ENCODE measurements around the gene TTBK2.
"Not testable (repeated sequence)": the region's sequence is repeated elsewhere in the genome, so short reads cannot be mapped to it uniquely, and the experiment has no call there.

Gene TTBK2

DNA sequence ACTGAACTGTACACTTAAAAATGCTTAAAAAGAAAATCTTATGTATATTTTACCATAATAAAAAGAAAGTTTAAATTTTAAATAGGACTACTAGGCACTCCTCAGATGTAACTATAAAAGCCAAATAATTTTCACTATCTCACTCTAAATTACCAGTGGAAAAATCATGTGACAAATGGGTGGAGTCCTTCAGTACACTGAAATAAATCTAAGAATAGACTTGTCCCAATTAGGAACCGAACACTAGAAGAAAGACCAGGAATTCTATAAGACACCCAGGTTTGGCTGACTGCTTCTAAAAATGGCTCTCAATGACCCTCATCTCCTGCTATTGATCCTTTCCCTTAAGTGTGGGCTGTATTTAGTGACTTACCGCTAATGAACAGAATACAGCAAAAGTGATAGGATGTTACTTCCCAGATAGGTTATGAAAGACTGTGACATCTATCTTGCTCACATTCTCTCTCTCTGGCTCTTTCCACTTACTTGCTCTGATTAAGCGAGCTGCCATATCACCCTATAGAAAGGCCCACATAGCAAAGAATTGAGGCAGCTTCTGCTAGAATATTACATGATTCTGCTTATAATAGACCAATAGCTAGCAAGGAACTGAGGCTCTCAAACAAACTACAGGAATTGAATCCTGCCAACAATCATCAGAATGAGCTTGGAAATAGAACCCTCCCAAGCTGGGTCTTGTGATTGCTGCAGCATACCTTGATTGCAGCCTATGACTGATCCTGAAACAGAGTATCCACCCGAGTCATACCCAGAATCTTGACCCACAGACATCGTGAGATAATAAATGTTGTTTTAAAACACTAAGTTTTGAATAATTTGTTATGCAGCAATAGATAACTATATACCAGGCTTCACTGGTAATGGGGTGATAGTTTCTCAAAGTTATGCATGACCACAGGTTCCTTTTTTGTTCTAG is 16.9 kb downstream of the TTBK2 start:
- DNase-seq = no peak

DNA sequence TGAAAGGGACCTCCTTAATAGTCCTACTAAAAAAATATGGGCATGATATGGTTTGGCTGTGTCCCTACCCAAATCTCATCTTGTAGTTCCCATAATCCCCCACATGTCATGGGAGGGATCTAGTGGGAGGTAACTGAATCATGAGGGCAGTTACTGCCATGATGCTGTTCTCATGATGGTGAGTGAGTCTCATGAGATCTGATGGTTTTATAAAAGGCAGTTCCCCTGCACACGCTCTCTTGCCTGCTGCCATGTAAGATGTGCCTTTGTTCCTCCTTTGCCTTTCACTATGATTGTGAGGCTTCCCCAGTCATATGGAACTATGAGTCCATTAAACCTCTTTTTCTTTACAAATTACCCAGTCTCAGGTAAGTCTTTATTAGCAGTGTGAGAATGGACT is 26.7 kb downstream of the TTBK2 start:
- DNase-seq = not testable (repeated sequence)

DNA sequence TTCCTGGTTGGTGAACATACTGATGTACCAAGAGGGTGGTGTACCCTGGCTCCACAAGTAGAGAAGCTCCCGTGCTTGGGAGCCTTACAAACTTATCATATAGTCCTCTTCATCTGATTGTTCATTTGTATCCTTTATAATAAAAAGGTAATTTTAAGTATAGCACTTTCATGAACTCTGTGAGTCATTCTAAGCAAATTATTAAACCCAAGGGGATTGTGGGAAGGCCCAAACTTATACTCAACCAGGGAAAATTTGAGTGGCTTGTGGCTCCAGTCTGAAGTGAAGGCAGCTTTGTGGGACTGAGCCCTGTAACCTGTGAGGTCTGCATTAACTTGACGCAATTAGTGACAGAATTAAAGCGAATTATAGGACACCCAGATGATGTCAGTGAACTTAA is 29.0 kb downstream of the TTBK2 start:
- DNase-seq = no peak

DNA sequence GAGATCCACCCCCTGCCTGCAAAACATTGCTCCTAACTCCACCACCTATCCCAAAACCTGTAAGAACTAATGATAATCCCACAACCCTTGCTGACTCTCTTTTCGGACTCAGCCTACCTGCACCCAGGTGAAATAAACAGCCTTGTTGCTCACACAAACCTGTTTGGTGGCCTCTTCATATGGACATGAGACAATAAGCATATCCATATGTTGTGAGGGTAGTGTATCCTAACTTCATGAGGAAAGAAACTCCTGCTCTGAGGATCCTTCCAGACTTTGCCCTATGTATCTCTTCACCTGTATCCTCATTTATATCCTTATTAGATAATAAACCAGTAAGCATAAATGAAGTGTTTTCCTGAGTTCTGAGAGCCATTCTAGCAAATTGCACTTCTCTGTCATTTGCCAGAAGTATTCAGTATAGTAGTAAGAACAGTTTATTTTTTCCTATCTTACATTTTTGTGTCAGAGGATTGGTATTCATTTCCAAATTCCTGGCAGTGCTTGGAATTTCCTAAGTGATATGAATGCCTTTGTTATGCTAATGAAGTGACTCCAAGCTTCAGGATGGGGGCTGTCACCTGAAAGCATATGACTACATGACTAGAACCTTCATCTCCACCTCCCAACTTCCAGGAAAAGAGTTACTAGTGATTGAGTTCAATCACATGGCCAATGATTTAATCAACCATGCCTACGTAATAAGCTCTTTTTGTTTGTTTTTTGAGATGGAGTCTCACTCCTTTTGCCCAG is 30.2 kb downstream of the TTBK2 start:
- DNase-seq = no peak

DNA sequence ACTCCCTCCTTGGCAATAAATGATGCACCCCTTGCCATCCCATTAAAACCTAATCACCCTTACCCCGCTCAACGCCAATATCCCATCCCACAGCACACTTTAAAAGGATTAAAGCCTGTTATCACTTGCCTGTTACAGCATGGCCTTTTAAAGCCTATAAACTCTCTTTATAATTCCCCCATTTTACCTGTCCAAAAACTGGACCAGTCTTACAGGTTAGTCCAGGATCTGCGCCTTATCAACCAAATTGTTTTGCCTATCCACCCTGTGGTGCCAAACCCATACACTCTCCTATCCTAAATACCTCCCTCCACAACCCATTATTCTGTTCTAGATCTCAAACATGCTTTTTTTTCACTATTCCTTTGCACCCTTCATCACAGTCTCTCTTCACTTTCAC is 33.2 kb downstream of the TTBK2 start:
- not testable (repeated sequence) for DNase-seq

DNA sequence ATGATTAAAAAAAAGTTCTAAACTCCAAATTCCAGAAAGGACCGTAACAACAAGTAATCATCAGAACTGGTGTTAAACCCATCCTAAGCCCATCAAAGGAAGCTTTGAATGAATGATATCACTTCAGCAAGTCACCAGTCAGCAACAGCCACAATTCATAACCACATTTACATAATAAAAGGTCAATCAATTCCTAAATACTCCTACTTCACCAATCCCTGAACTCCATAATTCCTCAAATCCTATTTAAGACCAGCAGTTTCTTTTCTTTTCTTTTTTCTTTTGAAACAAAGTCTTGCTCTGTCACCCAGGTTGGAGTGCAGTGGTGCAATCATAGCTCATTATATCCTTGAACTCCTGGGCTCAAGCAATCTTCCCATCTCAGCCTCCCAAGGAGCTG is 40.5 kb downstream of the TTBK2 start:
- DNase-seq = no peak

DNA sequence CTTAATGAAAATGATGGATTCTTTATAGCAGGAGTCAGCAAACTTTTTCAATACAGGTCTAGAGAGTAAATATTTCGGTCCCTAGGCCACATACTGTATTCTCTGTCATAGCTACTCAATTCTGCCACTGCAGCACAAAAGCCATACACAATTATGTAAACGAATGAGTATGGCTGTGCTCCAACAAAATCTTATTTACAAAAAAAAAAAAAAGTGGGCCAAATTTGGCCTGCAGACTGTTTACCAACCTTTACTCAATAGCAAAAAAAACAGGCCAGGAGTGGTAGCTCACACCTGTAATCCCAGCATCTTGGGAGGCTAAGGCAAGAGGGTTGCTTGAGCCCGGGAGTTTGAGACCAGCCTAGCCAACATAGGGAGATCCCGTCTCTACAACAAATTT is 41.1 kb downstream of the TTBK2 start:
- no peak for DNase-seq

DNA sequence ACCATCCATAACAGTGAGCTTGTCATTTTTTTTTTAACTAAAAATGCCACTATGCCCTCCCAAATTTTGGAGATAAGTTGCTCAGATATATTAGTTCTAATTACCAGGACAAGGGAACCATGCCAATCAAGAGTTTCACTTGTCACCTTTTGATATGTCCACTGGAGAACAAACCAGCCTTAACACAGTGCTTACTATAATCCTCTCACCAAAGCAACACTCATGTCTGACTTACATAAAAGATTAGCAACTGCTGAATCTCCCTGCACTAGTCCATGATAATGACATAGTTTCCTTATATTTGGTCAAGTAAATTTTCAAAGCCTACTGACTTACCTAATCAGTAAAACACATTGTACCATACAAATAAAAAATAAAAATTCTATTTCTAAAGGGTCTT is 44.4 kb downstream of the TTBK2 start:
- DNase-seq = no peak

DNA sequence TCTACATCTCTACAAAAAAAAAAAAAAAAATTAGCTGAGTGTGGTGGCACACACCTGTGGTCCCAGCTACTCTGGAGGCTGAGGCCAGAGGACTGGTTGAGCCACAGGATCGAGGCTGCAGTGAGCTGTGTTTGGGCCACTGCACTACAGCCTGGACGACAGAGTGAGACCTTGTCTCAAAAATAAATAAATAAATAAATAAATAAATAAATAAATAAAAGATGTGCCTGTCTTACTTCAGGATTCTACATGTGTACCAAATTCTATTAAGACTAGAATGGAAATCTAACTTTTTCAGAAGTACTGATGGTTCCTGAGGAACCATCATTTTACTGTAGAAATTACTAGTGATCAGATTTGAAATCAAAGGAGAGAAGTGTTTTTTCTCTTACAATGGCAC is 51.9 kb downstream of the TTBK2 start:
- no peak for DNase-seq

DNA sequence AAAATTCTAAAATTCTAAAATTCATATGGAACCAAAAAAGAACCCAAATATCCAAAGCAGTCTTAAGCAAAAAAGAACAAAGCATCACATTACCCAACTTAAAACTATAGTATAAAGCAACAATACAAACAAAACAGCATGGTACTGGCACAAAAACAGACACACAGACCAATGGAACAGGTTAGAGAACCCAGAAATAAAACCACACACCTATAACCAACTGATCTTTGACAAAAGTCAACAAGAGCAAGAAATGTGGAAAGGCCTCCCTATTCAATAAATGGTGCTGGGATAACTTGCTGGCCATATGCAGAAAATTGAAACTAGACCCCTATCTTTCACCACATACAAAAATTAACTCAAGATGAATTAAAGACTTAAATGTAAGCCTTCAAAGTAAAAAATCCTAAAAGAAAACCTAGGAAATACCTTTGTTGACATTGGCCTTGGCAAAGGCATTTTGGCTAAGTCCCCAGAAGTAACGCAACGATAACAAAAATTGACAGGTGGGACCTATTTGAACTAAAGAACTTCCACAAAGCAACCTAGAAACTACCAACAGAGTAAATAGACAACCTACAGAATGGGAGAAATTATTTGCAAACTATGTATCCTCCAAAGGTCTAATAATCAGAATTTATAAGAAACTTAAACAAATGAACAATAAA is 56.9 kb downstream of the TTBK2 start:
- DNase-seq = no peak

DNA sequence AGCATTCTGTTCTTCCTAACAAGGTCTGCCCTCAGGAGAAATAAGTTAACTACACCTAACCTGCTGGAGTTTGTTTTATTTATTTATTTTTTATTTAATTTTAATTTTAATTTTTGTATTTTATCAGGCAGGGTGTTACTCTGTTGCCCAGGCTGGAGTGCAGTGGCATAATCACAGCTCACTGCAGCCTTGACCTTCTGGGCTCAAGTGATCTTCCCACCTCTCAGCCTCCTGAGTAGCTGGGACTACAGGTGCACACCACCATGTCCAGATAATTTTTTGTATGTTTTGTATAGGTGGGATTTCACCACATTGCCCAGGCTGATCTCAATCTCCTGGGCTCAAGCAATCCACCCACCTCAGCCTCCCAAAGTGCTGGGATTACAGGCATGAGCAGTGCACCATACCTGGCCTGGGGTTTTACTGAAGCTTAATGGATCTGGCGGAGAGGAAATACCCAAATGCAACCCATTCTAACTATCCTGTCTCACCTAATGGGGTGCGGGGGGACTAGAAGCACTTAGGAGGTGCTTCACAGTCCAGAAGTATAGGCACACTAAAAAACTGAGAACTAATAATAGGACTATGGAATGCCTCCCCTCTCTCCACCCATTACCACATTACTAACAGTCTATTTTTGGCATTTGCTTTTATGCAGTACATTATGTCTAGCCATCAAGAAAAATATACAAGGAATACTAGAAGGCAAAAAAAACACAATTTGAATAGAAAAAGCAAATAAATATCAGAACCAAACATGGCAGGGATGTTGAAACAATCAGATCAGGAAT is 61.4 kb downstream of the TTBK2 start:
- DNase-seq = no peak

DNA sequence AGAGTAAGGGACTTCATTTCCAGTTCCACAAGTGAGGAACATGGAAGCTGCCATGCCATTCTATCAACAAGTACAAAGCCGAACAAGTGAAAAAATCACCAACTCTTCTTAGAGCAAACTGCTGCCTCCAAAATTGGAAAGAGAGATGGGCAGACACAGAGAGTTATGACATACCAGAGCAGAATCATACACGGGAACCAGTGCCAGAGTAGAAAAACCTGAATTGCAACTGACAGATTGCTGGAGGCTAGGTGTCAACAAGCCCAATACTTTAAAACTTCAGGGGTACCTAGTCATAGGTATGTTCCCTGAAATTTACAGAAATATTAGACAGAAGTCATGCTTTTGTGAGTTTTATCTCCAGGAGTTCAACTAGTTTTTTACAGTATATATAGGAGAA is 62.0 kb downstream of the TTBK2 start:
- no peak for DNase-seq

DNA sequence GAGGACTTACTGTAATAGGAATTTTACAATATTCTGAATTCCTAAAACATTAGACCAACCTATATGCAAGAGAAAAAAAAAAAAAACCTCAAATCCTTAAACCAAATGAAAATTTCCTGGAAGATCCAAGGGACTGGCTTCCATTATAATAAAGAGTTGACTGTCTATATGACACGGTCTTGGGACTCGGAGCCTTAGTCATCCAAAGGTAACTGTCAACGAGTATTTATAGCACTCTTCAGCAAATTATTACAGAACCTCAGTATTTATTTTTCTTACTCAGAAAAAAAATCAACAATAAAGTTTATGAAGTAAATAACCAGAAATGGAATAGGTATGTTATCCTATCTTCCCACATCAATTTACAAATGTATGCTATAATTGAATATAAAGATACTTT is 66.0 kb downstream of the TTBK2 start:
- no peak for DNase-seq

DNA sequence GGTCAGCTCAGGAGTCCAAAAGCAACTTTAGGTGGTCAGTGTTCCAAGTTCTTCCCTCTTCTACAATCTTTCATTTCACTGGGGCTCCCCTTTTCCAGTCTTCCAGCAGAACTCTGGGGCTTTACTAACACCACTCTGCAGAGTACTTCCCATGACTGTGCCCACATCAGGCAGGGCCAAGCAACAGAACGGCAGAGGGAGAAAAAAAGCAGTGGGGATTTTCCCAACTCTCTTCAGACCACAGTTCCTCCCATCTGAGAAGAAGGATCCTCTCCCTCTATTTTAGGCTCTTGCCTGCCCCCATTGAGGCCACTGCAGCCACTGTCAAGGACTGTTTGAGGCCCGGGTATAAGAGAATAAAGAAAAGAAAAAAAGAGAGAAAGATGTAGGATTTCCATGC is 70.7 kb downstream of the TTBK2 start:
- no peak for DNase-seq

DNA sequence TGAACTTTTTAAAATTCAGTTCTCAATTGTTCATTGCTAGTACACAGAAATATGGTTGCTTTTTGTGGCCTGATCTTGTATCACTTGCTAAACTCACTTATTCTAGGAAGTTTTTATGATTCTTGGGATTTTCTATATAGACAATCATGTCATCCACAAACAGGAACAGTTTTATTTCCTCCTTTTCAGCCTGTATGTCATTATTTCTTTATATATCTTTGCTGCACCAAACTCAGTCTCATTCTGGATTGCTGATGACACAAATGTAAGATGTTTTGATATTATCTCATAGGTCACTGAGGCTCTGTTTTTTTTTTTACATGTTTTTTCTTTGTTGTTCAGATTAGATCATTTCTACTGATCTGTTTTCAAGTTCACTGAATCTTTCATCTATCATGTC is 71.7 kb downstream of the TTBK2 start:
- no peak for DNase-seq

DNA sequence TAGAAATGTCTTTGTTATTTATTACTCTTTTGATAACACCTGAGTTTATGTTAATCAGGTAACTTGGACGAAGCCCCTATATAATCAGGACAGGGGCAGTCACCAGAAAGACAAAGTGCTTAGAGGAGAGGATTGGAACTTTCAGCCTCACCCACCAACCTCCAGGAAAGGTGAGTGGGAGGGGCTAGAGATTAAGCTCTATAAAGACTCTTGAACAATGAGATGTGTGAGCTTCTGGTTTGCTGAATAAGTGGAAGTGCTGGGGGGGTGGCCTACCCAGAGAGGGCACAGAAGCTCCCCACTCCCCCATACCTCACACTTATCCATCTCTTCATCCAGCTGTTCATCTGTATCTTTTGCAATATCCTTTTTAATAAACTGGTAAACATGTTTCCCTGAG is 73.9 kb downstream of the TTBK2 start:
- no peak for DNase-seq

DNA sequence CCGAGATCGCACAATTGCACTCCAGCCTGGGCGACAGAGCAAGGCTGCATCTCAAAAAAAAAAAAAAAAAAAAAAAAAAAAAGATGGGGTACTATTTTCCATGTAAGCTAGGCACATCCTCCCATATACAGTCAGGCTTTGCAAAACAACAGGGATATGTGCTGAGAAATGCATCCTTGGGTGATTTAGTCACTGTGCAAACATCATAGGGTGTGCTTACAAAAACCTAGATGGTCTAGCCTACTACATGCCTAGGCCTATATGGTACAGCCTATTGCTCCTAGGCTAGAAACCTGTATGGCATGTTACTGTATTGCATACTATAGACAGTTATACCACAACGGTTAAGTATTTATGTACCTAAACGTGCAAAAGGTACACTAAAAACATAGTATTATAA is 75.0 kb downstream of the TTBK2 start:
- no peak for DNase-seq

DNA sequence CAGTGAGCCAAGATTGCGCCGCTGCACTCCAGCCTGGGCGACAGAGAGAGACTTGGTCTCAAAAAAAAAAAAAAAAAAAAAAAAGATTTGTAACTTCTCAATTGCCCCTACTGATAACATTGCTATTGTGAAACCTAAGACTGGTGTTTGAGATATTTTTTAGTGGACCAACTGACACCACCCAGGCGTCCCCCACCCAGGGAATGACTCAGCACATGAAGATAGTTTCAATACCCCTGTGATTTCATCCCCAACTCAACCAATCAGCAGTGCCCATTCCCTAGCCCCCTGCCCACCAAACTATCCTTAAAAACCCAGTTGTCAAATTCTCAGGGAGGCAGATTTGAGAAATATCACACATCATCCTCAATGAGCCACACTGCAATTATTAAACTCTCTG is 76.9 kb downstream of the TTBK2 start:
- no peak for DNase-seq

DNA sequence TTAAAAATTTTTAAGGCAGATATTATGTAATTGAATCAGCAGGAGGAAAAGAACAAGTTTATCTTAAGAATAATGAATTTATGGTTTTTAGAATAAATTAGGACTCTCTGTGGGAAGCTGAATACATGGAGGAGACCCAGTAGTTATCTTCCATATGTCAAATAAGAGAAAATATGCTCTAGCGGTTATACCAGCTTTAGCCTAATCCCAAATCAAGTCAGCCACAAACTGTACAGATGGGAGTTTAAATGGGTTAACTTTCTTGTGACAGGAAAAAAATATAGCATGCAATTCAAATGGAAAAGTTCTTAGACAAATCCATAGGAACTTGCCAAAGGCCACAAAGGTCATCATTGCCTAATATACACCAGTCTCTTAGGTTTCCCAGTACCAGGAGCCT is 84.3 kb downstream of the TTBK2 start:
- DNase-seq = no peak

DNA sequence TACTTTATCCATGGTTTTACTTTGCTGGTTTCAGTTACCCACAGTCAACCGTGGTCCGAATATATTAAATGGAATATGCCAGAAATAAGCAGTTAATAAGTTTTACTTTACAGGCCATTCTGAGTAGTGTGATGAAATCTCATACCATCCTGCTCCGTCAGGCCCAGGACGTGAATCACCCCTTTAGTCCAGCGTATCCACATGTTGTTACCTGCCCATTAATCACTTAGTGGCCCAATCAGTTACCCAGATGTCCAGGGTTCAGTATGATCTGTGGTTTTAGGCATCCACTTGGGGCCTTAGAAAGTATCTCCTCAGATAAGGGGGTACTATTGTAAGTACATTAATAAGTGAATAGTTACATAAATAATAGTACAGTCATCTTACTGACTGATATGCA is 88.0 kb downstream of the TTBK2 start:
- no peak for DNase-seq

DNA sequence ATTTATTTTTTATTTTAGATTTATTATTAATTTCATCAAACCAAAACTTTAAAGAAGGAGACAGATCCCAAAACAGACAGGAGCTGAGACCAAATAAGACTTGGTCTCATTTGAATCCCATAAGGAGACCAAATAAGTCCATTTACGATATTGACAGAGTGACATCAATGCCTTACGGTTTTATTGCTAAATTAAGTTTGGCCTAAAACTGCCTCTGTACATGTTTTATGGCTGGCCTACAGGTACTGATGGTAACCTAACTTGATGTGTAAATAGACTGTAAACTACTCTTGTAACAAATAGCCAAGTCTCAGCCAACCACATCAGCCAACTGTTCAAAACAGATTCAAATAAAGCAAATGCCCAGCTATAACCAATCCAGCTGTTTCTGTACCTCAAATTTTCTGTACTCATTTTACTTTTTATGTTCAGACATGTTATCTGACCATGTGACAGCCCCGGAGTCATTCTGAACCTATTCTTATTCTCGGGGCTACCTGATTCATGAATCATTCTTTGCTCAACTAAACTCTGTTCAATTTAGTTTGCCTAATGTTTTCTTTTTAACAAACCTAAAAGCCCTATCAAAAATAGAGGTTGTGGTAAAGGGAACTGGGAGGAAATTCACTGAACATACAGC is 94.2 kb downstream of the TTBK2 start:
- DNase-seq = no peak

DNA sequence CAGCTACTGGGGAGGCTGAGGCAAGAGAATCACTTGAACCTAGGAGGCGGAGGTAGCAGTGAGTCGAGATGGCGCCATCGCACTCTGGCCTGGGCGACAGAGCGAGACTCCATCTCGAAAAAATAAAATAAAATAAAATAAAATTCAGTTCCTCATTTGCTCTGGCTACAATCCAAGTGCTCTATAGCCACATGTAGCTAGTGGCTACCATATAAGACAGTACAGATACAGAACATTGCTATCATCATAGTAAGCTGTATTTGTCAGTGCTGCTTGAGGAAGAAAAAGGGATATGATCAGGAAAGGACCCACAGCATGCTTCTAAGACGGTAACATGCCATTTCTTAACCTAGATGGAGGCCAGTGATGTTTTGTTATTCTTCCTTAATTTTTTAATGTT is 95.0 kb downstream of the TTBK2 start:
- DNase-seq = no peak
